Measurements from ENCODE around the gene EMSY. TPM values are rescaled to one million over a fixed set of nuclear protein-coding genes. Genes with fewer than 3 reads are reported as not detected.
"Not testable (repeated sequence)": the region's sequence is repeated elsewhere in the genome, so short reads cannot be mapped to it uniquely, and the experiment has no call there.

The EMSY gene
- total and polyA plus RNA-seq, 2 of the 8 experiments (the other 6 are each of a cell fraction or from before 2014, with no cell fraction given): 29.6 to 34.6 TPM

GRCh38 chr11:76572181-76572875 lies 127.5 kb downstream of the EMSY start:
- H3K79me2 ChIP-seq (ENCODE audit: control insufficient read depth in 1 of 2, insufficient read depth in 2 of 2, low read length in 2 of 2); H3K9me3 ChIP-seq (ENCODE audit: insufficient read depth in 2 of 2, low read depth in 1 of 2, low read length in 1 of 2); H3K4ac ChIP-seq (replicated peaks; ENCODE audit: insufficient read length, low read depth, low read length); H3K4me3 ChIP-seq (ENCODE audit: extremely low read depth in 1 of 4, insufficient read depth in 2 of 4, low read depth in 3 of 4, low read length in 4 of 4); H2AFZ ChIP-seq (ENCODE audit: low read length); H2BK12ac ChIP-seq (ENCODE audit: low read depth, low read length); H2BK5ac ChIP-seq (ENCODE audit: low read depth, low read length); H3K4me1 ChIP-seq (replicated peaks in 1 of 4; ENCODE audit: control insufficient read depth in 3 of 4, insufficient read depth in 4 of 4, low read length in 3 of 4); H3K18ac ChIP-seq (ENCODE audit: extremely low read depth, low read length); H2BK120ac ChIP-seq (replicated peaks; ENCODE audit: low read depth, low read length); H2BK20ac ChIP-seq (ENCODE audit: low read length); H3K23ac ChIP-seq (ENCODE audit: insufficient read length); DNase-seq (ENCODE audit: low read depth in 1 of 2, low spot score in 2 of 2); H3K56ac ChIP-seq (replicated peaks; ENCODE audit: insufficient read length, low read depth, low read length); H4K91ac ChIP-seq (replicated peaks; ENCODE audit: insufficient read length, low read length); H4K5ac ChIP-seq (ENCODE audit: insufficient read length, low read depth, low read length); H3K79me1 ChIP-seq (ENCODE audit: low read depth, low read length); H3K27ac ChIP-seq (ENCODE audit: low read depth, low read length); H3K9ac ChIP-seq (replicated peaks in 1 of 4; ENCODE audit: extremely low read depth in 1 of 4, low read depth in 3 of 4, low read length in 3 of 4); FAIRE-seq; H4K8ac ChIP-seq (ENCODE audit: extremely low read depth, insufficient read depth, low read length); H3K27me3 ChIP-seq (replicated peaks in 1 of 4; ENCODE audit: control insufficient read depth in 3 of 4, extremely low read depth in 1 of 4, insufficient read depth in 3 of 4, low read length in 3 of 4); H2BK15ac ChIP-seq (ENCODE audit: low read length); H3K23me2 ChIP-seq (ENCODE audit: low read depth, low read length); H3K36me3 ChIP-seq (ENCODE audit: control insufficient read depth in 2 of 4, insufficient read depth in 4 of 4, low read length in 3 of 4); H3K14ac ChIP-seq (ENCODE audit: insufficient read length); H3K4me2 ChIP-seq (ENCODE audit: insufficient read depth in 1 of 2, low read depth in 2 of 2, low read length in 2 of 2); H2AK5ac ChIP-seq (ENCODE audit: low read depth, low read length); H4K20me1 ChIP-seq (replicated peaks in 1 of 2; ENCODE audit: control insufficient read depth in 1 of 2, insufficient read depth in 2 of 2, low read length in 2 of 2): not testable (repeated sequence)
- POLR2A ChIA-PET (ENCODE audit: partially characterized antibody): interaction anchor here (0.7 kb wide), 2 partner anchors 17 to 82 kb away, joined by 3 read pairs; no protein-coding TSS in a partner anchor
- CTCF ChIA-PET (ENCODE audit: partially characterized antibody): interaction anchor here (0.7 kb wide), 1 partner anchor 198 kb away, joined by 4 read pairs; no protein-coding TSS in a partner anchor
- WGBS, 2 experiments (ENCODE audit: extremely low coverage in 1 of 2, insufficient coverage in 1 of 2, insufficient read length in 1 of 2, insufficient replicate concordance in 2 of 2, low coverage in 1 of 2, low lambda C conversion rate in 2 of 2, missing lambda C conversion rate in 1 of 2): 90% methylated on average over 12 of the region's 12 CpGs; no CpG with 5 or more reads in 1 of the 2 experiments
